8988T (cell line): ENCODE data around the gene MYL4.
"Not testable (repeated sequence)": the region's sequence is repeated elsewhere in the genome, so short reads cannot be mapped to it uniquely, and the experiment has no call there.

Experiments
- DNase-seq: peaks from one replicate; pipeline ENCODE4 v3.0.0; 2011

Gene MYL4

DNA sequence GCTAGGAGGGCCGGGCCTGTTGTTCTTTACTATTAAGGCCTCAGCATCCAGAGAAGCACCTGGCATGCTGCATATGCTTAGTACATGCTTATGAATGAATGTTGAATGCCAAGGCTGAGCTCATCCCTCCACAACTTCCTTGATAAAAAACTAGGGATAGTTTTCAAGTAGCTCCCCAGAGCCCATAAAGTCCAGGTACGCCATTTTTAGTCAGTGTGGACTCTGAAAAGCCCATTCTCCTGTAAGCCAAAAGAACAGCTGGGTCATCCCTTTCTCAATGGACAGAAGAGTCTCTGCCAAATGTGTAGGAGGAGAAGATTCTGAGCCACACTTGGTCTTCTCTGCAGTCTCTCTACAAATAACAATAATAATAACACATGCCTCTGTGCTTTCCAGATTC lies 35.5 kb downstream of the MYL4 start:
- no peak for DNase-seq

DNA sequence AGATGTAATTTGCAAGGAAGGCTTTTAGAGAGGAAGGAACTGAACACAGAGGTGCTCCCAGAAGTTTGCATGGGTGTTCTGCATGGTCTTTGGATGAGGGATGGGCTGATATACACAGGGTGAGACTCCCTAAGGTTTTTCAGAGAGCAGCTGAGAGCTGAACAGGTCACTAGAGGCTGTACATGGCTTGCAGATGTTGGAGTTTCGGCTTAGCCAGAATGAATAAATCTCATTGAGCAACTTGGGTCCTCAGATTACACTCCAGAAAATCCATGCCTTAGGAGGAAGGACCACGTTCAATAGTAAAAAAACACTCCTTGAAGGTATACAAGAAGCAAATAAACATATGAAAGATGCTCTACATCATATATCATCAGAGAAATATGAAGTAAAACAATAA lies 37.0 kb downstream of the MYL4 start:
- DNase-seq: no peak

DNA sequence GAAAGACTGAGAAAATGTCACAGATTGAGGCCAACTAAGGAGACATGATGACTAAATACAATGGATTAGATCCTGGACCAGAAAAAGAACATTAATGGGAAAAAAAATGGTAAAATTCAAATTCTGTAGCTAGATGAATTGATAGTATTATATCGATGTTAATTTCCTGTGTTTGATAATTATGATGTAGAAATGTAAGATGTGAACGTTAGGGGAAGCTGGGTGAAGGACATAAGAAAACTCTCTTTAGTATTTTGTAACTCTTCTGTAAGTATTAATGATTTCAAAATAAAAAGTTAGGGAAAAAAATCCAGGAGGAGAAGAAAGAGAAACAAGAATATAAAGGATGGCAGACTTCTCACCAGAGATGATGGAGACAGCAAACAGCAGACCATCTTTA lies 41.7 kb downstream of the MYL4 start:
- no peak for DNase-seq

GRCh38 chr17:47251421-47251940 lies 42.3 kb downstream of the MYL4 start:
- DNase-seq: no peak

GRCh38 chr17:47252209-47252608 lies 43.1 kb downstream of the MYL4 start:
- no peak for DNase-seq

GRCh38 chr17:47252766-47253512 lies 43.8 kb downstream of the MYL4 start:
- no peak for DNase-seq

DNA sequence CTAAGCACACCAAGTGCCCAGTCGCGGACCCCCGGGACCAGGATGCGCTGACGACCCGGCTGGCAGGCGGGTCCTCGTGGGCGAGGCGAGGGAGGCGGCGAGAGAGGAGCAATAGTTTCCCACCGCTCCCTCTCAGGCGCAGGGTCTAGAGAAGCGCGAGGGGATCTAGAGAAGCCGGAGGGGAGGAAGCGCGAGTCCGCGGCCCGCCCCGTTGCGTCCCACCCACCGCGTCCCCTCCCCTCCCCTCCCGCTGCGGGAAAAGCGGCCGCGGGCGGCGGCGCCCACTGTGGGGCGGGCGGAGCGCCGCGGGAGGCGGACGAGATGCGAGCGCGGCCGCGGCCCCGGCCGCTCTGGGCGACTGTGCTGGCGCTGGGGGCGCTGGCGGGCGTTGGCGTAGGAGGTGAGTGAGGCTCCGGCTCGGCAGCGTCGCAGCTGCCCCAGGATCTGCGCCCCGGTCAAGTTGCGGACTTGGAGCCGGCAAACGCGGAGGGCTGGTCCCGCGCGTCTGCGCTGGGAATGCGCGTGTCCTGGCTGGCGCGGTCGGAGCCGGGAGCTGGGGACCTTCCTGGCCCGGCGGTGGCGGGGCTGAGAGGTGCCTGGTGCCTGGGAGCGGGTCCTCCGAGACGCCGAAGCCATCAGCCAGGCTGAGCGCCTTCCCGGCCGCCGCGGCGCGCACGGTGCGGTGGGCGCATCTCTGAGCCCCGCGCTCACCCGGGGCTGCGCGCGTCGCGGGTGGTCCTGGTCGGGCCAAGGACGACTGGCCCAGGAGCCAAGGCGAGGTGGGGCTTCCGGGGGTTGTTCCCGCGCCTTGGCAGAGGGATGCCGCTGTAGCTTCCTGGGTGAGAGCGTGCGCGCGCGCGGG lies 44.6 kb downstream of the MYL4 start, which contains the start of gene ITGB3:
ITGB3 (plus strand) TSS at position 287 of the 862 bp plus-strand sequence; CDS start at position 322, 35 bp downstream.
- DNase-seq: peak; percentile 87

DNA sequence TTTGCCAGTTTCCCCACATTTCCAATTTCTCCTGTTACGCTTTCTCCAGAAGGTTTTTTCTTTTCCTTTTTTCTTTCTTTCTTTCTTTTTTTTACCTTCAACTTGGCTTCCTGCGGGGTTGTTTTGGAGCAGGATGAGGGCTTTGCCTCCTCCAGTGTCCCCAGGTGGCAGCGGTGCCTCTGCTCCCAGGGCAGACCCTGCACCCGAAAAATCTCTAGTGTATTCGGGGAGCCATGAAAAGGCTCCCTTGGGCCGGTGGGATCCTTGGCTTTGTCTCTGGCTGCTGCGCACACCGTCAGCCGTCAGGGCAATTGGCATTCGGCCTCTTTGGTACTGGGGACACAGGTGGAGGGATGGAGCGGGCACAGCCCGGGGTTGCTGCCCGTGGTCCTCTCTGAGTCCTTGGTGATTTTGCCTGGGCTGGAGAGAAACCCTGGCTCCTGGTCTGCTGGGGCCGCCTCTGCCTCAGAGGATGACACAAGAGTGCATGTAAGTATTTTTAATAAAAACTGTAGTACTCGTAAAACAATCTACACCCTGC lies 45.3 kb downstream of the MYL4 start:
- DNase-seq: no peak

DNA sequence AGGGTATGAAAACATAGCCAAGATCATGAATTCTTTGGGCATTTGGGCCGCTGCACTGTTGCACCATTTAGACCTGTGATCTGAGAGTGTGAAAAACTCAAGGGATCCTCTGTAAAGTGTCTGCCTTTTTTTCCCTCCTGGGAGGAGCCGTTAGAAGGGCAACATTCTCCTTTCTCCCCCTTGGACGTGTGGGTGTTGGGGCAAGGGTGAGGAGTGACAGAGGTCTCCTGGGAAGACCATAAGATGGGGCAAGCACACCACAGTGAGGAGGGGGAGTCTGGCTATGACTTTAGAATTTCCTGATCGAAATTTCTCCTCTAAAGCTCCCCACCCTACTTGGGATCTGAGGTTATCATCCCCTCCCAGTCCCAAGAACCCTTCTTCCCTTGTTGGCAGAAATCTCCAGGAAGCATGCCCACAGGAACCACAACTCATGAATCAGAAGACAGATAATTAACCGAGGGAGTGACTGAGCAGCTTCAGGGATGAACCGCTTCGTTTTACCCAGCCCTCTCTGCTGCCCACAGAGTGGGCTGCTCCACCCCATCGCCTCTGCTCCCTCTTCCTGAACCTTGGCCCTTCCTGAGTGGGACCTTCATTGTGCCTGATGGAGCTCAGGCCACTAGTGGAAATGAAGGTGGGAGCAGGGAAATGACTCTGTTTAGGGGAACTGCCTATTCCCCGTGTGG lies 48.6 kb downstream of the MYL4 start:
- DNase-seq: no peak

GRCh38 chr17:47262586-47262985 lies 53.4 kb downstream of the MYL4 start:
- DNase-seq: no peak

GRCh38 chr17:47264166-47264565 lies 55.0 kb downstream of the MYL4 start:
- DNase-seq: no peak

DNA sequence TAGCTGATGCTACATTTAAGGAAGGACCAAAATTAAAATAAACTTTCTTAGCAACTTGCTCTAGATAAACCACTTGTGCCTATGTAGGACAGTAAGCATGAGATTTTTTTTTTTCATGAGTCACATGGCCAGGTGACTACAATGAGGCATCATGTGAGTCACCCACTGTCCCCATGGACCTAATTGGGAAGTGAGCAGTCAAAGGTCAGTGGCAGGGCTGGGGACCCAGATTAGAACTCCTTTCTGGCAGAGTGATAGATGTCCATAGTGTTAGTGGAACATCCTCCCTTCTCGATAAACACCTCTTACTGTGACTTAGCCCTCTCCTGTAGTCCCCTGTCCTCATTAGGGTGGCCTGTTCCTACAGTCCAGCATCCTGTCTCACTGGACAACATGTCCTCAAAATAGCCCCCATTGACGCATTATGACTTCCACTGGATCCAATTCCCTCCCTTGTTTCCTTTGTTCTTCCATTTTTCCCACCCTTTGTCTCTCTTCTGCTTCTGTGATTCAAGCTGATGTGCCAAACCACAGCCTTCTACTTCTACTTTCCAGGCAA lies 56.9 kb downstream of the MYL4 start:
- no peak for DNase-seq

DNA sequence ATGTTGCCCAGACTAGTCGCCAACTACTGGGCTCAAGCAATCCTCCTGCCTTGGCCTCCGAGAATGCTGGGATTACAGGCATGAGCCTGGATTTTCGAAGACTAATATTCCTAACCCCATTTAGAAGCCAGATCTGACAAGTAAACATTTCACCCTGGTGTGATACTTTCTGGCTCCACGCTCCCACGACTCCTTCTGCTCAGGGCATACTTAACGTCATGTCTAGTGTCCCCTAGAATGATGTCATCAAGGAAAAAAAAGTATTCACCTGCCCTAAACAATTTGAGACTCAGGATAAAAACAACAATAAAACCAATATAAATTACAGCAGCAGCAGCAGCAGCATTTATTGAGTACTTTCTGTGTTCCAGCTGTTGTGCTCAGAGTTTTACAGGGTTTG lies 57.6 kb downstream of the MYL4 start:
- no peak for DNase-seq

DNA sequence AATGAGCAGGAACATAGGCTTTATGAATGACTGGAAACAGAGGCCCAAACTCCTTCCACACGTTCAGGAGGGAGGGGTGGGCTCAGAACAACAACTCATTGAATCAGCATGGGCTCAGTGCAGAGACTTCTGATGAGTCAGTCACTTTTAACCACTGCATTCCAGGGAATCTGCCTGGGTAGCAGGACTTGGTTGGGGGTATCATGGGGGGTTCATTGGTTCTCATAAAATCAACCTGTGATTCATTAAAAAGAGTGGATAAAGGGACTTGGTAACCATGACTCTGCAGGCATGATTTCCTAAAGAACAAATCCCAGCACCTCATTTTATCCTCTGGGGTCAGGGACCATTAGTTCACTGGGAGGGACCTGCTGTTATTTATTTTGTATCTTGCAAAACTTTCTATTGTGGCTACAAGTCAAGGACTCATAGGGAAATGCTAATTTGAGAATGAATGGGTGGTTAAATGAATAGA lies 58.2 kb downstream of the MYL4 start:
- no peak for DNase-seq

DNA sequence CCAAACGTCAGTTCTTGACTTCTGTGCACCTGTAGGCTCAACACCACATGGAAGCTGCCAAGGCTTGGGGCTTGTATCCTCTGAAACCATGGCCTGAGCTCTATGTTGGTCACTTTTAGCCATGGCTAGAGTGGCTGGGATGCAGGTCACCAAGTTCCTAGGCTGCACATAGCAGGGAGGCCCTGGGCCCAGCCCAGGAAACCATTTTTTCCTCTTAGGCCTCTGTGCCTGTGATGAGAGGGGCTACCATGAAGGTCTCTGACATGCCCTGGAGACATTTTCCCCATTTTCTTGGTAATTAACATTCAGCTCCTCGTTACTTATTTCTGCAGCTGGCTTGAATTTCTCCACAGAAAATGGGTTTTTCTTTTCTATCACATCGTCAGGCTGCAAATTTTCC lies 59.8 kb downstream of the MYL4 start:
- DNase-seq: not testable (repeated sequence)

DNA sequence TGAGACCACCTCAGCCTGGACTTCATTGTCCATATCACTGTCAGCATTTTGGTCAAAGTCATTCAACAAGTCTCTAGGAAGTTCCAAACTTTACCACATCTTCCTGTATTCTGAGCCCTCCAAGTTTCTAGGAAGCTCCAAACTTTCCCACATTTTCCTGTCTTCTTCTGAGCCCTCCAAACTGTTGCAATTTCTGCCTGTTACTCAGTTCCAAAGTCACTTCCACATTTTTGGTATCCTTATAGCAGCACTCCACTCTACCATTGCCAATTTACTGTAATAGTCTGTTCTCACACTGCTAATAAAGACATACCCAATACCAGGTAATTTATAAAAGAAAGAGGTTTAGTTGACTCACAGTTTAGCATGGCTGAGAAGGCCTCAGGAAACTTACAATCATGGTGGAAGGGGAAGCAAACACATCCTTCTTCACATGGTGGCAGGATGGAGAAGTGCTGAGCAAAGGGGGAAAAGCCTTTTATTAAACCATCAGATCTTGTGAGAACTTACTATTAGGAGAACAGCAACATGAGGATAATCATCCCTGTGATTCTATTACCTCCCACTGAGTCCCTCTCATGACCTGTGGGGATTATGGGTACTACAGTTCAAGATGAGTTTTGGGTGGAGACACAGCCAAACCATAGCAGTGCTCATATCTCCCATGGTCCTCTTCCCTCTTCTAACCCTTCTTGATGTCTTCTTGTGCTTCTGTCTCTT lies 60.6 kb downstream of the MYL4 start:
- not testable (repeated sequence) for DNase-seq

DNA sequence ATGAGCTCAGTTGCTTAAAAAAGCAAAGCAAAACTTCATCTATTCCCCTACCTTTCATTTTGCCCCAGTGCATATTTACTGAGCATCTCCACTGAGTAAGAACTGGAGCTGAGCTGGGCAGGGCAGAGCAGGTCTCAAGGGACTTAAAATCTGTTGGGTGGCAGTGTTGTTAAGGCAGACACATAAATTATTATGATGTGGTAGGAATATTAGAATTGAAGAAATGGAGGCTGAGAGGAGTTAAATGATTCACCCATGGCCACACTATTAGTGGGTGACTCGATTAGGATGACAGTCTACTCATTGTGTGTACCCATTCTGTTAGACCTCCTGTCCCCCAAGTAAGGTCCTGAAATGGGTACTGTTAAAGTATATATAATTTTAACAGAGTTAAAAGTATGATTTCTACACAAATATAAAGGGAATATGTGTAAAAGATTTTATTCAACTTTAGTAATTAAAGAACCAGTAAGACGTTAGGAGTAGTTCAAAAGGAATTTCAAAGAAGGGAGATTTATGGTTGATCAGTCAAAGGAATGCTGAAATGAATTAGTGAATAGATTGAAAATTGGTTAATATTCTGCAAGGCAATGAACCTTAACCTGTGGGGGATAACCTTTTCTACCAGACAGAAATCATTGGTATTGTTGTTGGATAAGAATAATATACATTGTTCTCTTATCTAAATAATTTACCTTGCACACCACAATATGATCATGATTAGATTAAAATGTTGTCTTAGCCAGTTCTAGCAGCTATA lies 62.0 kb downstream of the MYL4 start:
- DNase-seq: no peak

DNA sequence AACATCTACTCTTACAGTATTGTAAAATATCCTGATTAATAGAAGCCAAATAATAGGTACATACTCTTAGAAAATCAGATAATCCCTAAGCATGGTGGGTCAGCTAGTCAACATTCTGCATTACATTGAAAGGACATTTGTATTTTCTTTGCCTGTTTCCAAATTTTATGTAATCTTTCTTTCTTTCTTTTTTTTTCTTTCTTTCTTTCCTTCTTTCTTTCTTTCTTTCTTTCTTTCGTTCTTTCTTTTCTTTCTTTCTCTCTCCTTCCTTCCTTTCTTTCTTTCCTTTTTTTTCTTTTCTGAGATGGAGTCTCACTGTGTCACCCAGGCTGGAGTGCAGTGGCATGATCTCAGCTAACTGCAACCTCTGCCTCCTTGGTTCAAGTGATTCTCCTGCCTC lies 63.3 kb downstream of the MYL4 start:
- no peak for DNase-seq

GRCh38 chr17:47273245-47273644 lies 64.1 kb downstream of the MYL4 start:
- DNase-seq: no peak
